ENCODE measurements around the gene RNU1-4.
"Not testable (repeated sequence)": the region's sequence is repeated elsewhere in the genome, so short reads cannot be mapped to it uniquely, and the experiment has no call there.

RNU1-4 gene

DNA sequence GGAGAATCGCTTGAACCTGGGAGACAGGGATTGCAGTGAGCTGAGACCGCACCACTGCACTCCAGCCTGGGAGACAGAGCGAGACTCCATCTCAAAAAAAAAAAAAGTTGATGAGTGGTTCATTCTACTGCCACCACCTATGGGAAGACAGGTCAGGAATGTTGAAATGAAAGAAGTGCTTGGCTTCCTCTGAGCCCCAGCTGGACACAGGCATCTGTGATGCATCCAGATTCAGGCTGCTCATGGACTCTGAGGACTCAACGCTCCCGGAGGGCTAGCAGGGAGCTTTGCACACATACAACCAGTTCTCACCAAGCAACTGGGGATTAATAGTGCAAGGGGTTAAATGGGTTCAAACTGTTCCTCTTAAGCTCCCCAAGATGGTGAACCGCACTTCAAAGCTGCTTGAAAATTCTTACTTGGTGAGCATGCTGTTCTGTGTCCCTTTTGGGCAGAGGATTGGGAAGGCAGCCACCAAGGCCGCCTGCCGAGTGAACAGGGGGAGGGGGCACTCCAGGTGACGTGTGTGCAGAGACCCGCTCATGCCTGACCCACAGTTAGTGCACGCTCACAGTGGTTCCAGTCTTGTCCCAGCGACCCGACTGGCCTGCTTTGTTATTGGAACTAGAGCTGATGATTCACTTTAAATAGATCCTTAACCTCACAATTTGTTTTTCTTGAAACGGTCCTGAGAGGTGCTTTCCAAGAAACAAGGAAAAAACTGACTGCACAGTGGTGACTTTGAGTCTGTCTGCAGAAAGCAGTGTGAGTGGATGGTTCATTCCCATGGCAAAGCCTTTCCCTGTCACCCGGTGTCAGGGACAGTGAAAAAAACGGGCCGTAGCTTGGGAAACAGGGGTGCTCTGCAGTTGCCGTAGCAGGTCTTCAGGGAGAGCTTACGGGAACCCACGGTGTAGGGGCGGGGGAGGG is 32.2 kb downstream of the RNU1-4 start:
- DNase-seq = not testable (repeated sequence)

DNA sequence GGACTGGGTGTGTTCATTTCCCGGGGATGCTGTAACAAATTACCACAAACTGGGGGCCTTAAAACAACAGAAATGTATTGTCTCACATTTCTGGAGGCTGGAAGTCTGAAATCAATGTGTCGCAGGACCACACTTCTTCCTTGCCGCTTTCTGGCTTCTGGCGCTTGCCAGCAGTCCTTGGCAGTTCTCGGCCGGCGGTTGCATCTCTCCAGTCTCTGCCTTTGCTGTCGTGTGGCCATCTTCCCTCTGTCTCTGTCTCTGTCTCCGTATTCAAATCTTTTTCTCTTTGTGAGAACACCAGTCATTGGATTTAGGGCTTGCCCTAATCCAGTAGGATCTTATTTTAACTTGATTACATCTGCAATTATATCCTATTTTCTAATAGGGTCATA is 32.9 kb downstream of the RNU1-4 start:
- DNase-seq = not testable (repeated sequence)

GRCh38 chr1:16773723-16774122 is 33.4 kb downstream of the RNU1-4 start:
- DNase-seq = not testable (repeated sequence)

GRCh38 chr1:16774773-16775172 is 34.5 kb downstream of the RNU1-4 start:
- DNase-seq = not testable (repeated sequence)

DNA sequence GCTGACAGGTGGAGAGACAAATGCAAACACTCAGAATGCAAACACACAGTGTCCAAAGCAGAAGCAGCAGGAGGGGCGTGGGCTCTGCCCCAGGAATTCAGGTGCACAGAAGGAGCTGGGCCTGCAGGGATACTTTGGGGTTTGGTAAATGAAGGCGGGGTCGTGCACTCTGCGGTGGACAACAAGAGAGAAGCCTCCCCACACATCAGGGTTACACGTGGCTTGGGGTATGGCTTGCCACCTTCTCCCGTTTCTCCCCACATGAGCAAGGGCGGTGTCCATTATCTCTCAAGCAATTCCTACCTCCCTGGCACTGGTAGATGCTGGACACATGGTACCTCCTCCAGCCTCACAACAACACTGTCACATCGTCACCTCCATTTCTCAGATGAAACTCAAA is 35.0 kb downstream of the RNU1-4 start:
- not testable (repeated sequence) for DNase-seq

DNA sequence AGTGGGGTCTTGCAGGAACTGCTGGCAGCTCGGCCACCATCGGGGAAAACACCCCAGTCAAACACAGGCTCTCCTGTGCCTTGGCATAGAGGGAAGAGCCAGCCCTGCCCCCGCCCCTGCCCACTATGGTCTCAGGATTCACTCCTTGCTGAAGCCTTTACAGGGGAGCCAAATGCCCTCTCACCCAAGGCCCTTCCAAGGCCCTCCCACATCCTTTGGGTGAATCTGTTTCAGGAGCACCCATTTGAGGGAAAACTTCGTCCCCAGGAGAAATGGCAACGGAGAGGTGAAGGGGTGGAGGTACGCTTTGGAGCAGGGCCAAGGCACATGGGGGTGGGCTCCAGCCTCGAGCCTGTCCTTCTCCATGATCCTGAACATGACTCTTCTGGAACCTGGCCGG is 35.9 kb downstream of the RNU1-4 start:
- DNase-seq = not testable (repeated sequence)

- not testable (repeated sequence) for DNase-seq
These were observed 36.5 kb downstream of the RNU1-4 start for GRCh38 chr1:16776835-16777234.

GRCh38 chr1:16777821-16778220 is 37.5 kb downstream of the RNU1-4 start:
- not testable (repeated sequence) for DNase-seq

DNA sequence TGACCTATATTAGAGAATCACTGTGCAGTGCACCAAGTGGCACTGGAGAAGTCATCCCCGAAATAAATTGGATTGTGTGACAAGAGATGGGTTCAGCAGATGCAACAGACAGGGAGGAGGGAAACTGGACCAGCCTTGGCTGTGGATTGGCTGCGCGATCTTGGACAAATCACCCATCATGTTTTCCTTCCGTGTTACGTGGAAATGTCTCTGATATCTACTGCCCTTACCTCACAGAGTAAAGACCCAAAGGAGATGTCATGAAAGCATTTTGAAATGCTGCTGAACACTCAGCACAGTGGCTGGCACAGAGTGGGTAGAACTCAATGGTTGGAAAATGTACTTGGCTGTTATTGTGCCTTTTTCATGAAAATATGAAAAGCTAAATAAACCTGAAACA is 39.2 kb downstream of the RNU1-4 start:
- not testable (repeated sequence) for DNase-seq

- not testable (repeated sequence) for DNase-seq
These were observed 40.7 kb downstream of the RNU1-4 start for GRCh38 chr1:16781033-16781432.

DNA sequence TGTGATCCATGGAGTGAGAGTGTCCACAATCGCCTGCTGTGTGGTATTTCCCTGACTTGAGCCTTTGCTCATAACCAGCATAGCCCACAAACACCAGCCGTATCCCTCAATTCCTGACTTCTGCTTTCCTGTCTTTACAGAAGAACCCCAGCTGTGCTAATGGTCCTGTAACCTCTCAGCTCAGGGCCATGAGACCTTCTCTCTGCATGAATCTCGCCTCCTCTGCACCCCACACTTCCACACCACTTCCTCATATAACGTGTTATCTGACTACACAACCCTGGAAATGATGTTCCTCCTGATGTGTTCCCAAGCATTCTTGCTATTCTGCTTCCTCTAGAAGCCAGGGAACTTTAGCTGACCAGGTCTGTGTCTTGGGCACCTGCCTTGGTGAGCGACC is 41.3 kb downstream of the RNU1-4 start:
- not testable (repeated sequence) for DNase-seq

DNA sequence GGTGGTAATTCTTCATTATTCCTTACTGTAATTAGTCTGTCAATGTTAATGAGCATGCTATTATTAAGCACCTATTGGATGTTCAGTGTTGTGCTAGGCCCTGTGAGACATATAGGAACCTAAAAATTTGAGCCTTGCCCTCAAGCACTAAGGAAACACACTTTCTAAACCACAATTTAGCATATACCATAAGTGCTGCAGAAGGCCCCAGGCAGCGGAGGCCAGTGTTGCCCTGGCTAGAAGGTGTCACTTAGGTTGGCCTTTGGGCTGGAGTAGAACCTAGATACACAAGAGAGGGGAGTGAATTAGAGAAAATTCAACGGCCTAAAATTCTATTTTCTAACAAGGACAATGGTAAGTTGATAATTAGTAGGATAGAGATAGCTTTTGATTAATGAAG is 44.6 kb downstream of the RNU1-4 start:
- not testable (repeated sequence) for DNase-seq

- DNase-seq = not testable (repeated sequence)
These were observed 46.0 kb downstream of the RNU1-4 start for GRCh38 chr1:16786362-16786761.

- not testable (repeated sequence) for DNase-seq
These were observed 46.9 kb downstream of the RNU1-4 start for GRCh38 chr1:16787175-16787574.

- not testable (repeated sequence) for DNase-seq
These were observed 47.4 kb downstream of the RNU1-4 start for GRCh38 chr1:16787711-16788110.

All from activated effector memory CD4-positive, alpha-beta T cell treated with Interleukin-2 at 50 U/mL for 16 hours (primary cell).